Neural progenitor cell (in vitro differentiated cells): ENCODE measurements around the gene SWT1. TPM values are rescaled to one million over a fixed set of nuclear protein-coding genes. Genes with fewer than 3 reads are reported as not detected.

Experiments
- DNase-seq: peaks from one replicate; pipeline ENCODE4 v3.0.0-alpha.2; 2016; ENCODE audit warnings: low spot score
- H2AFZ ChIP-seq: fragments of 200-600 bp; sonication (generic); replicated peaks from 2 replicates; pipeline ENCODE4 v1.6.1; 2016; ENCODE audit warnings: antibody characterized with exemption
- H3F3A ChIP-seq: fragments of 200-600 bp; sonication (generic); 2 replicates; pipeline ENCODE4 v1.6.1; 2016; ENCODE audit warnings: antibody characterized with exemption, low read depth
- H3K27ac ChIP-seq: fragments of 200-600 bp; sonication (generic); 2 replicates; pipeline ENCODE4 v1.5.1; 2016; ENCODE audit warnings: mild to moderate bottlenecking
- H3K27me3 ChIP-seq: fragments of 200-600 bp; sonication (generic); 2 replicates; pipeline ENCODE4 v1.6.1; 2016; ENCODE audit warnings: mild to moderate bottlenecking, moderate library complexity
- H3K36me3 ChIP-seq: fragments of 200-600 bp; sonication (generic); 2 replicates; pipeline ENCODE4 v1.5.1; 2016
- H3K4me1 ChIP-seq: fragments of 200-600 bp; sonication (generic); 2 replicates; pipeline ENCODE4 v1.6.1; 2016; ENCODE audit warnings: mixed run types
- H3K4me2 ChIP-seq: fragments of 200-600 bp; sonication (generic); 2 replicates; pipeline ENCODE4 v1.6.1; 2016
- H3K4me3 ChIP-seq: fragments of 200-600 bp; sonication (generic); 2 replicates; pipeline ENCODE4 v1.5.1; 2016
- H3K79me2 ChIP-seq: fragments of 200-600 bp; sonication (generic); 2 replicates; pipeline ENCODE4 v1.6.1; 2016; ENCODE audit warnings: low read depth
- H3K9ac ChIP-seq: fragments of 200-600 bp; sonication (generic); 2 replicates; pipeline ENCODE4 v1.6.1; 2016
- H3K9me3 ChIP-seq: fragments of 200-600 bp; sonication (generic); 2 replicates; pipeline ENCODE4 v1.5.1; 2016; ENCODE audit warnings: low read depth
- H4K20me1 ChIP-seq: fragments of 200-600 bp; sonication (generic); 2 replicates; pipeline ENCODE4 v1.6.1; 2016; ENCODE audit warnings: low read depth
- H3K27ac Mint-ChIP-seq: 3 replicates; pipeline ENCODE4 v1.8.0; 2021; ENCODE audit warnings: mixed read lengths
- H3K27me3 Mint-ChIP-seq: 2 replicates; pipeline ENCODE4 v1.8.0; 2022; ENCODE audit warnings: low read depth, mild to moderate bottlenecking, inconsistent platforms, moderate library complexity, mixed read lengths; ENCODE audit not compliant: insufficient read depth
- H3K36me3 Mint-ChIP-seq: 3 replicates; pipeline ENCODE4 v1.8.0; 2021; ENCODE audit warnings: mixed read lengths
- H3K4me1 Mint-ChIP-seq: 3 replicates; pipeline ENCODE4 v1.8.0; 2021; ENCODE audit warnings: mixed read lengths
- H3K4me3 Mint-ChIP-seq: 3 replicates; pipeline ENCODE4 v1.8.0; 2021; ENCODE audit warnings: mild to moderate bottlenecking, moderate library complexity, mixed read lengths
- H3K9me3 Mint-ChIP-seq: 3 replicates; pipeline ENCODE4 v1.8.0; 2020; ENCODE audit warnings: mixed read lengths
- EZH2 ChIP-seq: fragments of 200-600 bp; sonication (generic); IDR thresholded peaks from 2 replicates; pipeline ENCODE4 v1.6.1; 2017; ENCODE audit warnings: antibody characterized with exemption, mild to moderate bottlenecking, moderate library complexity
- EZH2phosphoT487 ChIP-seq: fragments of 200-600 bp; sonication (generic); IDR thresholded peaks from 2 replicates; pipeline ENCODE4 v1.6.1; 2017; ENCODE audit warnings: antibody characterized with exemption
- total RNA-seq: library from RNA; depleted of rRNA; stranded (reverse); fragments of >200 nt; gene quantifications from 2 replicates; pipeline ENCODE4 v1.2.3, GENCODE V29; 2015; ENCODE audit warnings: low replicate concordance
- TF ChIP-seq, protein P1 (sequence below): fragments of 200-600 bp; sonication (generic); IDR thresholded peaks from 2 replicates; pipeline ENCODE4 v1.5.1; 2017; ENCODE audit warnings: antibody characterized with exemption, mild to moderate bottlenecking

SWT1 gene
- total RNA-seq, 1 donor from 2014 or later: 12.4 TPM

GRCh38 chr1:185244015-185244747, 87.2 kb downstream of the SWT1 start:
- no peak overlapping the region for H3K9ac ChIP-seq
- no peak overlapping the region for H3K4me2 ChIP-seq
- H3K79me2 ChIP-seq: no peaks in the 10 kb centered on the region
- TF ChIP-seq, protein P1, sequence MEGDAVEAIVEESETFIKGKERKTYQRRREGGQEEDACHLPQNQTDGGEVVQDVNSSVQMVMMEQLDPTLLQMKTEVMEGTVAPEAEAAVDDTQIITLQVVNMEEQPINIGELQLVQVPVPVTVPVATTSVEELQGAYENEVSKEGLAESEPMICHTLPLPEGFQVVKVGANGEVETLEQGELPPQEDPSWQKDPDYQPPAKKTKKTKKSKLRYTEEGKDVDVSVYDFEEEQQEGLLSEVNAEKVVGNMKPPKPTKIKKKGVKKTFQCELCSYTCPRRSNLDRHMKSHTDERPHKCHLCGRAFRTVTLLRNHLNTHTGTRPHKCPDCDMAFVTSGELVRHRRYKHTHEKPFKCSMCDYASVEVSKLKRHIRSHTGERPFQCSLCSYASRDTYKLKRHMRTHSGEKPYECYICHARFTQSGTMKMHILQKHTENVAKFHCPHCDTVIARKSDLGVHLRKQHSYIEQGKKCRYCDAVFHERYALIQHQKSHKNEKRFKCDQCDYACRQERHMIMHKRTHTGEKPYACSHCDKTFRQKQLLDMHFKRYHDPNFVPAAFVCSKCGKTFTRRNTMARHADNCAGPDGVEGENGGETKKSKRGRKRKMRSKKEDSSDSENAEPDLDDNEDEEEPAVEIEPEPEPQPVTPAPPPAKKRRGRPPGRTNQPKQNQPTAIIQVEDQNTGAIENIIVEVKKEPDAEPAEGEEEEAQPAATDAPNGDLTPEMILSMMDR: no peak
- TF ChIP-seq EZH2phosphoT487: no peak
- H3K4me1 Mint-ChIP-seq: peaks cover 5% of the 10 kb centered on the region
- no peaks in the 10 kb centered on the region for H3K9me3 ChIP-seq
- H3K27me3 Mint-ChIP-seq: no peaks in the 10 kb centered on the region
- no peaks in the 10 kb centered on the region for H3K36me3 ChIP-seq
- no peak overlapping the region for H2AFZ ChIP-seq
- H3K4me3 ChIP-seq: no peak overlapping the region
- peaks cover 16% of the 10 kb centered on the region for H3K4me1 ChIP-seq
- H3K36me3 Mint-ChIP-seq: no peaks in the 10 kb centered on the region
- H3K27ac ChIP-seq: no peak overlapping the region
- no peaks in the 10 kb centered on the region for H3K9me3 Mint-ChIP-seq
- DNase-seq: no peak
- no peak overlapping the region for H3K27ac Mint-ChIP-seq
- no peaks in the 10 kb centered on the region for H3K27me3 ChIP-seq
- no peaks in the 10 kb centered on the region for H4K20me1 ChIP-seq
- no peaks in the 10 kb centered on the region for H3F3A ChIP-seq
- H3K4me3 Mint-ChIP-seq: no peak overlapping the region

- Mint-ChIP-seq H3K9me3 (no peaks in the 10 kb centered on the region), H3K27ac (no peak overlapping the region), H3K4me3 (no peak overlapping the region), H3K4me1 (peaks cover 5% of the 10 kb centered on the region), H3K36me3 (no peaks in the 10 kb centered on the region), H3K27me3 (no peaks in the 10 kb centered on the region)
- DNase-seq: no peak
- Histone ChIP-seq H3K4me1 (peaks cover 23% of the 10 kb centered on the region), H3K4me2 (no peak overlapping the region), H4K20me1 (no peaks in the 10 kb centered on the region), H3K36me3 (no peaks in the 10 kb centered on the region), H2AFZ (no peak overlapping the region), H3K27me3 (no peaks in the 10 kb centered on the region), H3K9ac (no peak overlapping the region), H3K79me2 (no peaks in the 10 kb centered on the region), H3K4me3 (no peak overlapping the region), H3F3A (no peaks in the 10 kb centered on the region), H3K9me3 (no peaks in the 10 kb centered on the region), H3K27ac (no peak overlapping the region)
- TF ChIP-seq EZH2 (no peak), EZH2phosphoT487 (no peak)
- TF ChIP-seq, protein P1: no peak
Observed at GRCh38 chr1:185245466-185245865, 88.5 kb downstream of the SWT1 start.

DNA sequence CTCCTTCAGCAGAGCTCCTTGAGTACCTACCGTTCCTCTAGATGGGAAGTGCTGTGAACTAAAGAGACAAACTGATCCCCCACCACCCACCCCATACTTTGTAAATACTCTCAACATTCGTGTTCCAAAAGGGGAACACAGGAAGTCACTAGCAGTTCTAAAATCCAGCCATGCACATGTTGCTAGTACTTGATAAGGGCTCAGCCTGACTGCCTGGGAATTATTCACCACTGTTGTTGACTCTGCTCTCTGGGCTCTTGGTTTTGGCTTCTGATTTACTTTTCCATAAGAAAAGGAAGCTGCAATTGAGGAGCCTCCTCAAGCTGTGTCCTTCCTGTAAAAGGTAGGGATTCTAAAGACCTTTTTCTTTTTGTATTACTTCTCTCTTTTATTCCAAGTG, 92.6 kb downstream of the SWT1 start:
- Histone ChIP-seq H3K36me3 (no peaks in the 10 kb centered on the region), H3K9me3 (no peaks in the 10 kb centered on the region), H4K20me1 (no peaks in the 10 kb centered on the region), H3F3A (peaks cover 6% of the 10 kb centered on the region), H3K4me1 (peaks cover 14% of the 10 kb centered on the region), H3K27me3 (no peaks in the 10 kb centered on the region), H3K4me3 (no peak overlapping the region), H3K9ac (no peak overlapping the region), H3K4me2 (no peak overlapping the region), H2AFZ (peak overlapping the region; percentile 9), H3K79me2 (no peaks in the 10 kb centered on the region), H3K27ac (no peak overlapping the region)
- H3K9me3 Mint-ChIP-seq: no peaks in the 10 kb centered on the region
- TF ChIP-seq, protein P1: no peak
- TF ChIP-seq EZH2phosphoT487: no peak
- no peak for TF ChIP-seq EZH2
- H3K4me1 Mint-ChIP-seq: no peaks in the 10 kb centered on the region
- no peak for DNase-seq
- H3K27ac Mint-ChIP-seq: no peak overlapping the region
- no peak overlapping the region for H3K4me3 Mint-ChIP-seq
- no peaks in the 10 kb centered on the region for H3K36me3 Mint-ChIP-seq
- H3K27me3 Mint-ChIP-seq: peaks cover 2% of the 10 kb centered on the region
